RPMI7951 (cell line): Measurements from ENCODE around the gene MAP2K7. TPM values are rescaled to one million over a fixed set of nuclear protein-coding genes. Genes with fewer than 3 reads are reported as not detected.

Experiments used
- DNase-seq: peaks from one replicate; pipeline ENCODE4 v3.0.0-alpha.2; 2012; ENCODE audit warnings: low read depth
- total RNA-seq: library from RNA; depleted of rRNA; stranded (reverse); fragments of >200 nt; shearing (Covaris generic); gene quantifications from 2 replicates; pipeline ENCODE4 v1.2.3, GENCODE V29; 2014

MAP2K7 gene
- total RNA-seq, 1 experiment from 2014 or later: 5.0 TPM

- no peak for DNase-seq
Measured at GRCh38 chr19:7883105-7883504, 20.6 kb upstream of the MAP2K7 start.

GRCh38 chr19:7883796-7884570 is 19.7 kb upstream of the MAP2K7 start:
- DNase-seq: peak; percentile 76

- DNase-seq: no peak
Measured at GRCh38 chr19:7885818-7886217, 17.9 kb upstream of the MAP2K7 start.

GRCh38 chr19:7887408-7888144 is 16.1 kb upstream of the MAP2K7 start:
- no peak for DNase-seq

GRCh38 chr19:7888145-7888825 is 15.4 kb upstream of the MAP2K7 start, which contains the start of gene LRRC8E:
Gene LRRC8E, plus strand, starts transcription at chr19:7888510. Its CDS starts 7,094 bp downstream, at chr19:7895604.
- DNase-seq: peak; percentile 72

GRCh38 chr19:7888826-7889217 is 14.9 kb upstream of the MAP2K7 start:
- no peak for DNase-seq

GRCh38 chr19:7893362-7894101 is 10.1 kb upstream of the MAP2K7 start:
- DNase-seq: peak; percentile 67

GRCh38 chr19:7894612-7895309 is 8.9 kb upstream of the MAP2K7 start:
- no peak for DNase-seq

GRCh38 chr19:7895565-7895964 is 8.1 kb upstream of the MAP2K7 start:
- no peak for DNase-seq

- DNase-seq: no peak
Measured at GRCh38 chr19:7897292-7897691, 6.4 kb upstream of the MAP2K7 start.

GRCh38 chr19:7898967-7899366 is 4.7 kb upstream of the MAP2K7 start:
- DNase-seq: no peak

GRCh38 chr19:7899751-7900378 is 3.8 kb upstream of the MAP2K7 start:
- no peak for DNase-seq

- DNase-seq: no peak
Measured at GRCh38 chr19:7900401-7900870, 3.2 kb upstream of the MAP2K7 start.

- DNase-seq: no peak
Measured at GRCh38 chr19:7900931-7901330, 2.7 kb upstream of the MAP2K7 start.

- no peak for DNase-seq
Measured at GRCh38 chr19:7901337-7901736, 2.3 kb upstream of the MAP2K7 start.

- DNase-seq: no peak
Measured at GRCh38 chr19:7902796-7903243, 857 bp upstream of the MAP2K7 start.

- no peak for DNase-seq
Measured at GRCh38 chr19:7904074-7905020, 670 bp downstream of the MAP2K7 start.

GRCh38 chr19:7905268-7905667 is 1.6 kb downstream of the MAP2K7 start:
- no peak for DNase-seq

GRCh38 chr19:7905859-7906258 is 2.2 kb downstream of the MAP2K7 start:
- DNase-seq: no peak
